ENCODE results near the gene NPAS2. TPM values are rescaled to one million over a fixed set of nuclear protein-coding genes. Genes with fewer than 3 reads are reported as not detected.

The NPAS2 gene
- polyA plus RNA-seq, 1 of the 3 experiments (the other 2 are of a cell fraction) = 58.5 TPM

DNA sequence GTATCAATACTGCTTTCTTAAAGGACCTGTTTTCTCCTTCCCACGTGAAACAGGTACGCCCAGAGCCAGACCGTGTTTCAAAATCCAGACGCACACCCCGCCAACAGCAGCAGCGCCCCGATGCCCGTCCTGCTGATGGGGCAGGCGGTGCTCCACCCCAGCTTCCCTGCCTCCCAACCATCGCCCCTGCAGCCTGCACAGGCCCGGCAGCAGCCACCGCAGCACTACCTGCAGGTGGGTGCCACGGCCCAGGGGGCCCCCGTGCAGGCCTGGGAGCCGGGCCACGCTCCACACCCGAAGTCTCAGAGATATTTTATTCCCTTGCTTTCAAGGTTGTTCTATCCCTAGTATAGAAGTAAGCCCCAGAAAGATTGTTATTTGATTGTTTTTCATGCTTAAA, 173.4 kb downstream of the NPAS2 start:
- Histone ChIP-seq H3K79me2 (ENCODE audit: insufficient read depth) (no peaks in the 10 kb centered on the region), H3K4me2 (no peak overlapping the region), H4K20me1 (ENCODE audit: insufficient read depth) (no peaks in the 10 kb centered on the region), H3K4me3 (ENCODE audit: low read depth in 2 of 2, low read length in 1 of 2) (no peak overlapping the region), H3K9me2 (no peaks in the 10 kb centered on the region), H3K36me3 (replicated peaks in 1 of 2; ENCODE audit: control insufficient read depth in 1 of 2, insufficient read depth in 2 of 2, low read length in 1 of 2) (peaks cover 8 to 57% of the 10 kb centered on the region in 2 experiments), H3K27ac (ENCODE audit: low read depth in 2 of 2, low read length in 1 of 2) (no peak overlapping the region), H3K27me3 (ENCODE audit: insufficient read depth) (no peaks in the 10 kb centered on the region), H3K4me1 (ENCODE audit: control insufficient read depth in 1 of 2, insufficient read depth in 2 of 2, low read depth in 1 of 2, low read length in 1 of 2) (peaks cover 0 to 2% of the 10 kb centered on the region in 2 experiments; a peak in 1 of 4 replicates), H3K9me3 (no peaks in the 10 kb centered on the region), H2AFZ (ENCODE audit: low read depth) (no peak overlapping the region), H3F3A (replicated peaks; ENCODE audit: insufficient read depth) (peaks cover 9% of the 10 kb centered on the region), H3K9ac (no peak overlapping the region)
- ChIA-PET POLR2A (no interaction called here), CTCF (interaction anchor here (1.0 to 1.5 kb wide), 2 partner anchors 8 to 160 kb away, joined by 3 to 5 read pairs; no protein-coding TSS in a partner anchor)
- no peak for DNase-seq
- no peak for TF ChIP-seq EZH2phosphoT487 (IDR thresholded peaks at IDR 0.05; ENCODE audit: borderline replicate concordance, low read depth)
- TF ChIP-seq, protein P1, sequence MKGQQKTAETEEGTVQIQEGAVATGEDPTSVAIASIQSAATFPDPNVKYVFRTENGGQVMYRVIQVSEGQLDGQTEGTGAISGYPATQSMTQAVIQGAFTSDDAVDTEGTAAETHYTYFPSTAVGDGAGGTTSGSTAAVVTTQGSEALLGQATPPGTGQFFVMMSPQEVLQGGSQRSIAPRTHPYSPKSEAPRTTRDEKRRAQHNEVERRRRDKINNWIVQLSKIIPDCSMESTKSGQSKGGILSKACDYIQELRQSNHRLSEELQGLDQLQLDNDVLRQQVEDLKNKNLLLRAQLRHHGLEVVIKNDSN (IDR thresholded peaks at IDR 0.05; ENCODE audit: borderline replicate concordance, low read depth) = no peak
- TF ChIP-seq FOSL2 (IDR thresholded peaks at IDR 0.05; ENCODE audit: borderline replicate concordance, low read depth) = no peak
- no peak for TF ChIP-seq RXRA (IDR thresholded peaks at IDR 0.05; ENCODE audit: borderline replicate concordance, low read depth)
- no peak for TF ChIP-seq YY1 (IDR thresholded peaks at IDR 0.05; ENCODE audit: low read depth)
- TF ChIP-seq NRF1 (IDR thresholded peaks at IDR 0.05; ENCODE audit: low read depth, low read length) = no peak
- TF ChIP-seq JUND (IDR thresholded peaks at IDR 0.05) = no peak
- TF ChIP-seq RCOR1 (IDR thresholded peaks at IDR 0.05; ENCODE audit: low read length) = no peak
- TF ChIP-seq ELF1 (IDR thresholded peaks at IDR 0.05) = no peak
- TF ChIP-seq, protein P2, sequence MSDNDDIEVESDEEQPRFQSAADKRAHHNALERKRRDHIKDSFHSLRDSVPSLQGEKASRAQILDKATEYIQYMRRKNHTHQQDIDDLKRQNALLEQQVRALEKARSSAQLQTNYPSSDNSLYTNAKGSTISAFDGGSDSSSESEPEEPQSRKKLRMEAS (IDR thresholded peaks at IDR 0.05; ENCODE audit: low read depth) = no peak
- 95% methylated on average over 8 of the region's 17 CpGs for WGBS (ENCODE audit: low lambda C conversion rate)

DNA sequence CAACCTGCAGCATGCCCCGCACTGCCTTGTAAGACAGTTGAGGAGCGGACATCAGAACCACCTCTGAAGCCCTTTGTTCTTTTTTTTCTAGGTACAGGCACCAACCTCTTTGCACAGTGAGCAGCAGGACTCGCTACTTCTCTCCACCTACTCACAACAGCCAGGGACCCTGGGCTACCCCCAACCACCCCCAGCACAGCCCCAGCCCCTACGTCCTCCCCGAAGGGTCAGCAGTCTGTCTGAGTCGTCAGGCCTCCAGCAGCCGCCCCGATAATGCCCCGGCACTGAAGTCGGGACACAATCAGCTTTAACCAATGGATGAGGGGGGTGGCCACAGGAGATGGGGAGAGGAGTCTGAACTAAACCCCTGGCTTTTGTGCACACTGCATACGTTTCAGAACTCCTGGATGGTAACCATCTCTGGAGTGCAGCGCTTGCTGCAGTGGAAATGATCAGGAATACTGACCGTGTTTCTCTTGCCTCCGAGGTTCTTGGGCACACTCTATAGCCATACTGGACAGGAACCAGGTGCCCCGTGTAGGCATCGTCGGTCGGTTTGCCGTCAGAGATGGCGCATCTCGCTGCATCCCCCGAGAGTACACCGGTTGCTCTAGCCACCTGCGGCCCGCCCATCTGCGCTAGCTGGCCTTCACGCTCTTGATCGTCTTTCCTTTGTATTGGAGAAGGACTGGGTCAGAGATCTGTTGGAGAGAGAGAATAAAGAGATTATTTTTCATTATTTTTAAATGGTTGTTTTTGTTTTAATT, 175.6 kb downstream of the NPAS2 start:
- Histone ChIP-seq H3F3A (replicated peaks; ENCODE audit: insufficient read depth) (peaks cover 11% of the 10 kb centered on the region), H3K4me3 (ENCODE audit: low read depth in 2 of 2, low read length in 1 of 2) (no peak overlapping the region), H3K4me2 (no peak overlapping the region), H3K36me3 (replicated peaks in 1 of 2; ENCODE audit: control insufficient read depth in 1 of 2, insufficient read depth in 2 of 2, low read length in 1 of 2) (peaks cover 8 to 46% of the 10 kb centered on the region in 2 experiments), H4K20me1 (ENCODE audit: insufficient read depth) (no peaks in the 10 kb centered on the region), H2AFZ (ENCODE audit: low read depth) (no peak overlapping the region), H3K9me3 (no peaks in the 10 kb centered on the region), H3K9ac (no peak overlapping the region), H3K4me1 (ENCODE audit: control insufficient read depth in 1 of 2, insufficient read depth in 2 of 2, low read depth in 1 of 2, low read length in 1 of 2) (peaks cover 0 to 2% of the 10 kb centered on the region in 2 experiments; a peak in 1 of 4 replicates), H3K27me3 (ENCODE audit: insufficient read depth) (no peaks in the 10 kb centered on the region), H3K9me2 (no peaks in the 10 kb centered on the region), H3K27ac (ENCODE audit: low read depth in 2 of 2, low read length in 1 of 2) (no peak overlapping the region), H3K79me2 (ENCODE audit: insufficient read depth) (no peaks in the 10 kb centered on the region)
- DNase-seq = no peak
- WGBS (ENCODE audit: low lambda C conversion rate) = 98% methylated on average over 28 of the region's 28 CpGs
- ChIA-PET POLR2A (interaction anchor here (0.6 kb wide), 1 partner anchor 432 kb away, joined by 3 read pairs; no protein-coding TSS in a partner anchor), CTCF (interaction anchor here (0.9 to 1.4 kb wide), 2 partner anchors 10 to 11 kb away, joined by 3 to 4 read pairs; no protein-coding TSS in a partner anchor)
- no peak for TF ChIP-seq TCF12 (IDR thresholded peaks at IDR 0.05)
- no peak for TF ChIP-seq RFX5 (IDR thresholded peaks at IDR 0.05; ENCODE audit: low read length)
- TF ChIP-seq, protein P1 (IDR thresholded peaks at IDR 0.05; ENCODE audit: borderline replicate concordance, low read depth) = no peak
- TF ChIP-seq, protein P3, sequence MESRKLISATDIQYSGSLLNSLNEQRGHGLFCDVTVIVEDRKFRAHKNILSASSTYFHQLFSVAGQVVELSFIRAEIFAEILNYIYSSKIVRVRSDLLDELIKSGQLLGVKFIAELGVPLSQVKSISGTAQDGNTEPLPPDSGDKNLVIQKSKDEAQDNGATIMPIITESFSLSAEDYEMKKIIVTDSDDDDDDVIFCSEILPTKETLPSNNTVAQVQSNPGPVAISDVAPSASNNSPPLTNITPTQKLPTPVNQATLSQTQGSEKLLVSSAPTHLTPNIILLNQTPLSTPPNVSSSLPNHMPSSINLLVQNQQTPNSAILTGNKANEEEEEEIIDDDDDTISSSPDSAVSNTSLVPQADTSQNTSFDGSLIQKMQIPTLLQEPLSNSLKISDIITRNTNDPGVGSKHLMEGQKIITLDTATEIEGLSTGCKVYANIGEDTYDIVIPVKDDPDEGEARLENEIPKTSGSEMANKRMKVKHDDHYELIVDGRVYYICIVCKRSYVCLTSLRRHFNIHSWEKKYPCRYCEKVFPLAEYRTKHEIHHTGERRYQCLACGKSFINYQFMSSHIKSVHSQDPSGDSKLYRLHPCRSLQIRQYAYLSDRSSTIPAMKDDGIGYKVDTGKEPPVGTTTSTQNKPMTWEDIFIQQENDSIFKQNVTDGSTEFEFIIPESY (IDR thresholded peaks at IDR 0.05; ENCODE audit: borderline replicate concordance, low read depth) = no peak
- TF ChIP-seq GABPA (IDR thresholded peaks at IDR 0.05; ENCODE audit: low read depth) = no peak
- no peak for TF ChIP-seq MEF2A (IDR thresholded peaks at IDR 0.05; ENCODE audit: borderline replicate concordance, low read depth)
- TF ChIP-seq CHD2 (IDR thresholded peaks at IDR 0.05; ENCODE audit: low read length, partially characterized antibody) = no peak
- TF ChIP-seq, protein P4, sequence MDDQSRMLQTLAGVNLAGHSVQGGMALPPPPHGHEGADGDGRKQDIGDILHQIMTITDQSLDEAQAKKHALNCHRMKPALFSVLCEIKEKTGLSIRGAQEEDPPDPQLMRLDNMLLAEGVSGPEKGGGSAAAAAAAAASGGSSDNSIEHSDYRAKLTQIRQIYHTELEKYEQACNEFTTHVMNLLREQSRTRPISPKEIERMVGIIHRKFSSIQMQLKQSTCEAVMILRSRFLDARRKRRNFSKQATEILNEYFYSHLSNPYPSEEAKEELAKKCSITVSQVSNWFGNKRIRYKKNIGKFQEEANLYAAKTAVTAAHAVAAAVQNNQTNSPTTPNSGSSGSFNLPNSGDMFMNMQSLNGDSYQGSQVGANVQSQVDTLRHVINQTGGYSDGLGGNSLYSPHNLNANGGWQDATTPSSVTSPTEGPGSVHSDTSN (IDR thresholded peaks at IDR 0.05) = no peak
- no peak for TF ChIP-seq RXRA (IDR thresholded peaks at IDR 0.05; ENCODE audit: borderline replicate concordance, low read depth)
- TF ChIP-seq RCOR1 (IDR thresholded peaks at IDR 0.05; ENCODE audit: low read length) = no peak
- no peak for TF ChIP-seq TAF1 (IDR thresholded peaks at IDR 0.05; ENCODE audit: borderline replicate concordance, low read depth, low read length)
- no peak for TF ChIP-seq ELF1 (IDR thresholded peaks at IDR 0.05)
- TF ChIP-seq TEAD4 (IDR thresholded peaks at IDR 0.05; ENCODE audit: borderline replicate concordance, insufficient read depth) = no peak
- TF ChIP-seq NRF1 (IDR thresholded peaks at IDR 0.05; ENCODE audit: low read depth, low read length) = no peak
- TF ChIP-seq, protein P5, sequence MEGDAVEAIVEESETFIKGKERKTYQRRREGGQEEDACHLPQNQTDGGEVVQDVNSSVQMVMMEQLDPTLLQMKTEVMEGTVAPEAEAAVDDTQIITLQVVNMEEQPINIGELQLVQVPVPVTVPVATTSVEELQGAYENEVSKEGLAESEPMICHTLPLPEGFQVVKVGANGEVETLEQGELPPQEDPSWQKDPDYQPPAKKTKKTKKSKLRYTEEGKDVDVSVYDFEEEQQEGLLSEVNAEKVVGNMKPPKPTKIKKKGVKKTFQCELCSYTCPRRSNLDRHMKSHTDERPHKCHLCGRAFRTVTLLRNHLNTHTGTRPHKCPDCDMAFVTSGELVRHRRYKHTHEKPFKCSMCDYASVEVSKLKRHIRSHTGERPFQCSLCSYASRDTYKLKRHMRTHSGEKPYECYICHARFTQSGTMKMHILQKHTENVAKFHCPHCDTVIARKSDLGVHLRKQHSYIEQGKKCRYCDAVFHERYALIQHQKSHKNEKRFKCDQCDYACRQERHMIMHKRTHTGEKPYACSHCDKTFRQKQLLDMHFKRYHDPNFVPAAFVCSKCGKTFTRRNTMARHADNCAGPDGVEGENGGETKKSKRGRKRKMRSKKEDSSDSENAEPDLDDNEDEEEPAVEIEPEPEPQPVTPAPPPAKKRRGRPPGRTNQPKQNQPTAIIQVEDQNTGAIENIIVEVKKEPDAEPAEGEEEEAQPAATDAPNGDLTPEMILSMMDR (IDR thresholded peaks at IDR 0.05) = no peak

All from SK-N-SH (cell line).